GM12801 (cell line): Measurements from ENCODE around the gene RNF32.

Experiments used
- CTCF ChIP-seq: IDR thresholded peaks from one replicate; pipeline ENCODE4 v1.5.1; 2011; ENCODE audit warnings: control low read depth; ENCODE audit not compliant: insufficient read length; ENCODE audit errors: extremely low read depth

Gene RNF32

DNA sequence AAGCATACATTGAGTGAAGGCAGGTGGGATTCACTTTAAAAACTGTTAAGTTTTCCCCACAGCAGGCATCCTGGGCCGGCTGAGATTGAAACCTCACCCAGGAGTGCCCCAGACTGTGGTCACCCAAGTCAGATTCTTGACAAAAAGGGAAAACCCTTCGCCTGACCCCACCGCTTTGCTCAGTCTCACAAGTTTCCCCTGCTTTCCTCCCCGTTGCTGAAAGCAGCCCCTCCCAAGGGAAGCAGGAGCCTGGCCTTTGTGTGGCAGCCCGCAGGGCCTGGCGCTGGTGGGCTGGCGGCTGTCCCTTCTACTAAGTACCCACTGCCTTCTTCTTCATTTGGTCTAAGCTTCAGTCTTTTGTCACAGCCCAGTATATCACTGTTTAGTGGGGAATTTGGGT is 16.0 kb downstream of the RNF32 start:
- no peak for TF ChIP-seq CTCF

DNA sequence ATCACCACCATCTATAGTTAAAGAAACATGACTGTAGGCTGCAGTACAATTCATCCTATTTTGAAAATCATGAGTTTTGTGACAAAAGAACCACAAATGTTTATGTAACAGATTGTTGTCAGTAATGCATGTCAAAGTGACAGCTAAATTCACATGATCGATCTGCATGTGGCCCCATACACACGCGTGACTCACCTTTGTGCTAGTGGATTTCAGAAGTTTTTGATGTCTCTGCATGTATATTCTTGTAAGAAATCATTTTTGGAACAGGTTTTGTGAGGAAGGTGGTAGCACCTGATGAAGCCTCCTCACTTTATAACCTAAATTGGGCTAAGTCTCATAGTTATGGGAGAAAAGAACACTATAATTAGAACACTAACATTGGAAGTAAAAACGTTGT is 17.1 kb downstream of the RNF32 start:
- no peak for TF ChIP-seq CTCF

- no peak for TF ChIP-seq CTCF
Observed at GRCh38 chr7:156659203-156659602, 18.6 kb downstream of the RNF32 start.

GRCh38 chr7:156659961-156660360 is 19.4 kb downstream of the RNF32 start:
- TF ChIP-seq CTCF = no peak

- TF ChIP-seq CTCF = no peak
Observed at GRCh38 chr7:156661637-156662036, 21.1 kb downstream of the RNF32 start.

- TF ChIP-seq CTCF = no peak
Observed at GRCh38 chr7:156662277-156662676, 21.7 kb downstream of the RNF32 start.

DNA sequence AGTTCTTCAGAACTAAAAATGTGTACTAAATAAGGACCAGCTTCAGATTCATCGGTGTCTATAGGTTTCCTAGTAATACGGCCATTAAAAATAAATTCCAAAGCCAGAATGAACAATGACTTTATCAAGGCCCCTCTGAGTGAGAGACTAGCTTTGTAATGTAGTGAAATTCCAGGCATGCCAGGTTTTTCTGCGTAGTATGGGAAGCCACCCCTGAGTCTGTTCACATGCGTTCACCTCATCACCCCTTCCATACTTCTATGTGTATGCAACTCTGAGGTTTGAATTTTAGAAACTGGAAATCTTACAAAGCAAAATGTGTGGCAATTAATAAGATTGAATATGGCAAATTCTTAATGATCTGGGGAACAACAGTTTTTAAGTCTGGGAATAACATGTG is 24.5 kb downstream of the RNF32 start:
- no peak for TF ChIP-seq CTCF

DNA sequence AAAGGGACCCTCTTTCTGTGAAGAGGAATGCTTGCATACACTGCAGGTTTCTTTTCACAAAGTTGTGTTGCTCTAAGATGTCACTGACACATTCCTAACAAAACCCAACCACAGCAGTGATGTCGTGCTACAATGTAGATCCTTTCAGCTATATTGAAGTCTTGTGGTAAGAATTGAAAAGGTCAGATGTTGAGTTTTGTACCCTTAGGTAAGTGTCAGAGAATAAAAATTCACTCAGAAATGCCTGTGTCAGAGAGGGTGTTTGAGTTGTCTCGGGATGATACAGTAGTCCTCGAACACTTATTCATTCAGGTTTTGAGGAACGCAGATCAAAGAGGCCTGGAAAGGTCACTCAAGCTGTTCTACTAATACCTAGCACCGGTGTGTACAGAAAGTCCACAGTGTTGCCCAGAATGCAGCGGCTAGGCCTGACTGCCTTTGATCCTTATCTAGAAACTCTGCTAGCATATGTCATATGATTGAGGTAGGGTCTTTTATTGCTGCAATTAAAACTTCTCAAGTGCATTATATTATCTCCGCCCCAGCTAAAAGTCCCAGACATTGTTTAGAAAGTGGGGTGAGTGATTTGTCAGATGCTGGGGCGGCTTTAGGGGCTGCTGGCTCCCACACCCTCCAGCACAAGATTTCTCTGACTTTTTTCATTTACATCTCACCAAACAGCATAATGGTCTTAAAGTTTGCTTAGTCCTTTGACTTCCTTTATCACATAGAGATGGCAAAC is 26.0 kb downstream of the RNF32 start:
- TF ChIP-seq CTCF = no peak
